Measurements from ENCODE around the gene COMP. TPM values are rescaled to one million over a fixed set of nuclear protein-coding genes. Genes with fewer than 3 reads are reported as not detected.

COMP gene
- polyA plus RNA-seq, 1 donor (not counting 4 experiments of a cell fraction or from before 2014, with no cell fraction given) = not detected

DNA sequence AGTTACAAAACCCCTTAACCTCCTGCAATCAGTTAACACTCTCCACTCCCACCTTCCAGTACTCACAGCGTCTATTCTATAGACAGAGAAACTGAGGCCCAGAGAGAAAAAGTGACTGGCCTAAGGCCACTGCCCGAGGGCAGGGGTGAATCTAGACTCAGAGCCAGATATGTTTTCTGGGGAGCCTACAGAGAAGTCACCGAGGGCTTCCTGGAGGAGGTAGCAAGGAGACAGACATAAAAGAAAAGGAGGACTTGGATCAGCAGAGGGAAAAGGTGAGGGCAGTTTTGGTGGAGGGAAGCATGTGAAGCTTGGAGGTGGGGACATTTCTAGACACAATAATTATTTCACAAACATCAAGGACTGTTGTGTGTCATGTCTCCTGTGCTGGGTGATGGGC is 1.6 kb upstream of the COMP start:
- Histone ChIP-seq H3K79me2 (ENCODE audit: control insufficient read depth, insufficient read depth, low read length) (no peaks in the 10 kb centered on the region), H3K9ac (ENCODE audit: control insufficient read depth, extremely low read depth, insufficient read depth, low read length) (no peak overlapping the region), H3K4me1 (ENCODE audit: control insufficient read depth, extremely low read depth, insufficient read depth, low read length) (no peaks in the 10 kb centered on the region), H4K20me1 (ENCODE audit: control insufficient read depth, extremely low read depth, insufficient read depth, low read length) (no peaks in the 10 kb centered on the region), H3K4me2 (ENCODE audit: control insufficient read depth, extremely low read depth, insufficient read depth, low read depth, low read length) (no peak overlapping the region), H3K27me3 (ENCODE audit: control insufficient read depth, extremely low read depth, insufficient read depth, low read length) (peaks cover 65% of the 10 kb centered on the region), H3K9me3 (ENCODE audit: control insufficient read depth, low read depth, low read length) (no peaks in the 10 kb centered on the region), H3K4me3 (ENCODE audit: control insufficient read depth in 2 of 3, extremely low read depth in 1 of 3, insufficient read depth in 2 of 3, low read depth in 1 of 3, low read length in 3 of 3) (no peak overlapping the region), H3K27ac (ENCODE audit: control insufficient read depth, insufficient read depth, low read length) (no peak overlapping the region), H2AFZ (ENCODE audit: control insufficient read depth, low read length) (no peak overlapping the region), H3K9me1 (ENCODE audit: control insufficient read depth, extremely low read depth, insufficient read depth, low read length) (no peaks in the 10 kb centered on the region), H3K36me3 (ENCODE audit: control insufficient read depth in 2 of 2, extremely low read depth in 1 of 2, insufficient read depth in 2 of 2, low read length in 2 of 2) (no peaks in the 10 kb centered on the region)
- no peak for DNase-seq (ENCODE audit: low read depth, low spot score)
- TF ChIP-seq, protein P1, sequence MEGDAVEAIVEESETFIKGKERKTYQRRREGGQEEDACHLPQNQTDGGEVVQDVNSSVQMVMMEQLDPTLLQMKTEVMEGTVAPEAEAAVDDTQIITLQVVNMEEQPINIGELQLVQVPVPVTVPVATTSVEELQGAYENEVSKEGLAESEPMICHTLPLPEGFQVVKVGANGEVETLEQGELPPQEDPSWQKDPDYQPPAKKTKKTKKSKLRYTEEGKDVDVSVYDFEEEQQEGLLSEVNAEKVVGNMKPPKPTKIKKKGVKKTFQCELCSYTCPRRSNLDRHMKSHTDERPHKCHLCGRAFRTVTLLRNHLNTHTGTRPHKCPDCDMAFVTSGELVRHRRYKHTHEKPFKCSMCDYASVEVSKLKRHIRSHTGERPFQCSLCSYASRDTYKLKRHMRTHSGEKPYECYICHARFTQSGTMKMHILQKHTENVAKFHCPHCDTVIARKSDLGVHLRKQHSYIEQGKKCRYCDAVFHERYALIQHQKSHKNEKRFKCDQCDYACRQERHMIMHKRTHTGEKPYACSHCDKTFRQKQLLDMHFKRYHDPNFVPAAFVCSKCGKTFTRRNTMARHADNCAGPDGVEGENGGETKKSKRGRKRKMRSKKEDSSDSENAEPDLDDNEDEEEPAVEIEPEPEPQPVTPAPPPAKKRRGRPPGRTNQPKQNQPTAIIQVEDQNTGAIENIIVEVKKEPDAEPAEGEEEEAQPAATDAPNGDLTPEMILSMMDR (optimal IDR thresholded peaks at IDR 0.05 in 1 of 3, IDR thresholded peaks at IDR 0.05 in 1 of 3, conservative IDR thresholded peaks at IDR 0.05 in 1 of 3; ENCODE audit: extremely low read depth in 1 of 3, insufficient read depth in 2 of 3, low read length in 3 of 3) = no peak
- FAIRE-seq = no peak
- dilution Hi-C loops (cut with MboI; ENCODE audit: extremely low pct_ligation_motif_present, low sequenced_read_pairs) = no loop called here

DNA sequence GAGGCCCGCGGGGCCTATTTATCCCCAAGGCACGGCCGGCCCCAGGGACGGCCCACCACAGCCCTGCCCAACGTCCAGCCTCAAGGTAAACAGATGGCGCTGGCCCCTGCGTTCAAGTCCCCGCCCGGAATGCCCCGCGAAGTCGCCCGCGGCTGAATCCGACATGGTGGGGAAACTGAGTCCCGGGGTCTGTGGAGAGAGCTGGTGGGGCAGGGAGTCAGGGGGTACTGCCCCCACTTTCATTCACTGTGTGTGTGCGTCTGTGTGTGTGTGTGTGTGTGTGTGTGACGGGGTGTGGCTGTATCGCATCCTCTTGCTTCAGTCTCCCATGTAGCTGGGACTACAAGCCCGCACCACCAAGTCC is 192 bp upstream of the COMP start:
- Histone ChIP-seq H3K27me3 (ENCODE audit: control insufficient read depth, extremely low read depth, insufficient read depth, low read length) (peaks cover 69% of the 10 kb centered on the region), H3K36me3 (ENCODE audit: control insufficient read depth in 2 of 2, extremely low read depth in 1 of 2, insufficient read depth in 2 of 2, low read length in 2 of 2) (no peaks in the 10 kb centered on the region), H3K4me1 (ENCODE audit: control insufficient read depth, extremely low read depth, insufficient read depth, low read length) (no peaks in the 10 kb centered on the region), H4K20me1 (ENCODE audit: control insufficient read depth, extremely low read depth, insufficient read depth, low read length) (no peaks in the 10 kb centered on the region), H3K4me3 (ENCODE audit: control insufficient read depth in 2 of 3, extremely low read depth in 1 of 3, insufficient read depth in 2 of 3, low read depth in 1 of 3, low read length in 3 of 3) (no peak overlapping the region), H3K9ac (ENCODE audit: control insufficient read depth, extremely low read depth, insufficient read depth, low read length) (no peak overlapping the region), H3K9me3 (ENCODE audit: control insufficient read depth, low read depth, low read length) (no peaks in the 10 kb centered on the region), H3K9me1 (ENCODE audit: control insufficient read depth, extremely low read depth, insufficient read depth, low read length) (no peaks in the 10 kb centered on the region), H3K27ac (ENCODE audit: control insufficient read depth, insufficient read depth, low read length) (no peak overlapping the region), H3K4me2 (ENCODE audit: control insufficient read depth, extremely low read depth, insufficient read depth, low read depth, low read length) (no peak overlapping the region), H3K79me2 (ENCODE audit: control insufficient read depth, insufficient read depth, low read length) (no peaks in the 10 kb centered on the region), H2AFZ (ENCODE audit: control insufficient read depth, low read length) (no peak overlapping the region)
- DNase-seq (ENCODE audit: low read depth, low spot score) (no peak), FAIRE-seq (no peak)
- TF ChIP-seq, protein P1 (optimal IDR thresholded peaks at IDR 0.05 in 1 of 3, IDR thresholded peaks at IDR 0.05 in 1 of 3, conservative IDR thresholded peaks at IDR 0.05 in 1 of 3; ENCODE audit: extremely low read depth in 1 of 3, insufficient read depth in 2 of 3, low read length in 3 of 3) = no peak
- no peak for TF ChIP-seq EZH2 (IDR thresholded peaks at IDR 0.05; ENCODE audit: low read length)
- dilution Hi-C loops (cut with MboI; ENCODE audit: extremely low pct_ligation_motif_present, low sequenced_read_pairs) = no loop called here
